ENCODE results near the gene NLGN3. TPM values are rescaled to one million over a fixed set of nuclear protein-coding genes. Genes with fewer than 3 reads are reported as not detected.

NLGN3 gene
- total RNA-seq, 2 experiments from 2014 or later, result 1.4 to 1.9 TPM

DNA sequence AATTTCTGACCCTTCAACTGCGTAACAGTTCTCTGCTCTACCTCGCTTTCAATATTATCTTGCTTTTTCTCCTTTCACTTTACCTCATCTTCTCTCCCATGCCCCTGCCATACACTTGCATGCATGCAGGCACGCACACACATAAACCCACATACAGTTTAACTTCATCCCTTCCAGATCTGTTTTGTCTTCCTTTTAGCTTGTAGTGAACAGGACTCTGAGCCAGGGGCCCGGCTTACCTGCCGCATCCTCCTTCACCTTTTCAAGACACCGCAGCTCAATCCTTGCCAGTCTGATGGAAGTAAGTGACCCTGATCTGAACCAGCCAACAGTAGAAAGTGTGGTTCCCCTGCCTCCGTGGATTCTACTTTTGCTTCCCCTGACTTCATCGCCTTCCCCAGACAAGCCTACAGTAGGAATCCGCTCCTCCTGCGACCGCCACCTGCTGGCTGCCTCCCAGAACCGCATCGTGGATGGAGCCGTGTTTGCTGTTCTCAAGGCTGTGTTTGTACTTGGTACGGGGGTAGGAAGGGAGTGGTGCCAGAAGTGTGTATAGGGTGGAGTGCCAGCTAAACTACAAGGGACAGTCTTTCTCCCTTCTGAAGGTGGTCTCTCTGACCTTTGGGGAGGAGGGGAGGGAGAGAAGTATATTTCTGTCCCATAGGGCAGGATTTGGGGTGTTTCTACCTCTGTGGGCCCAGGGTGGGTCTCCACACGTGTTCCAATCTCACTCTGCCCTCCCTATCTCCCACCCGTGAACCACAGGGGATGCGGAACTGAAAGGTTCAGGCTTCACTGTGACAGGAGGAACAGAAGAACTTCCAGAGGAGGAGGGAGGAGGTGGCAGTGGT lies 15.5 kb upstream of the NLGN3 start:
- ATAC-seq (ENCODE audit: low read depth) (peak; percentile 93), DNase-seq (peak; percentile 78)
- Mint-ChIP-seq H3K27me3 (no peaks in the 10 kb centered on the region), H3K4me1 (peaks cover 10% of the 10 kb centered on the region), H3K27ac (peak overlapping the region; percentile 84), H3K4me3 (peak overlapping the region; percentile 61), H3K9me3 (no peaks in the 10 kb centered on the region), H3K36me3 (peaks cover 32% of the 10 kb centered on the region)
- POLR2A ChIA-PET, result interaction anchor here (1.0 to 1.9 kb wide), 5 partner anchors 11 to 33 kb away, joined by 3 to 10 read pairs (median 4); partner anchors contain the start of genes FOXO4 and IL2RG

DNA sequence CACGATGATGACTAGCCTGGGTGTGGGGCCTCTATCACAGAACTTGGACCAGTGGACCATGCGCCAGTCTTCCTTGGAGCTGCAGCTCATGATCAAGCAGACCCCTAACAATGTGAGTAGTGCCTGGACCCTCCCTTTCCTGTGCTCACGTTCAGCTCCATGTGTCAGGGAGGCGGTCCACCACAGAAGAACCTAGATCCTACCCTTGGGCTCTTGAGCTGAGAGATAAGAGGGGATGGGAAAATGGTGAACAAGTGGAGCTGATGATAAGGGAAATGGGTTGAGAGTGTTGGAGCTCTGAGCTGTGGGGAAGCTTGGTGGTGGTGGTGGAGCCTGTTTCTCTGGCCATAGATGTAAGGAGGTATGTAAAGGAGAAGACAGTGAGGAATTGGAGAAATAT lies 13.1 kb upstream of the NLGN3 start:
- H3K4me3 Mint-ChIP-seq, result no peak overlapping the region
- H3K4me1 Mint-ChIP-seq, result peaks cover 10% of the 10 kb centered on the region
- DNase-seq (no peak), ATAC-seq (ENCODE audit: low read depth) (no peak)
- H3K27ac Mint-ChIP-seq, result no peak overlapping the region
- no peaks in the 10 kb centered on the region for H3K27me3 Mint-ChIP-seq
- POLR2A ChIA-PET, result no interaction called here
- H3K36me3 Mint-ChIP-seq, result peaks cover 33% of the 10 kb centered on the region
- no peaks in the 10 kb centered on the region for H3K9me3 Mint-ChIP-seq

DNA sequence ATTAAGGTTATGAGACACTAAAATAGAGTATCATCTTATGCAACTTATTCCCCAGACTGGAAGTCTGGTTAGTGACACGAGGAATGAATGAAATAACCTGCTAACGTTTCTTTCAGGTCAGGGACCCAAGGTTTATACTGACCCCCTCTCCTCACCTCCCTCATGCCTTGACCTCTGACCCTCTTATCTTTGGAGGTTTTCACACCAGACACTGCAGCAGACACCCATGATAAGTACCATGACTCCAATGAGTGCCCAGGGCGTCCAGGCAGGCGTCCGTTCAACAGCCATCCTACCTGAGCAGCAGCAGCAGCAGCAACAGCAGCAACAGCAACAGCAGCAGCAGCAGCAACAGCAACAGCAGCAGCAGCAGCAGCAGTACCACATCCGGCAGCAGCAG lies 4.2 kb upstream of the NLGN3 start:
- Mint-ChIP-seq H3K4me3 (no peak overlapping the region), H3K36me3 (peaks cover 17% of the 10 kb centered on the region), H3K27me3 (no peaks in the 10 kb centered on the region)

DNA sequence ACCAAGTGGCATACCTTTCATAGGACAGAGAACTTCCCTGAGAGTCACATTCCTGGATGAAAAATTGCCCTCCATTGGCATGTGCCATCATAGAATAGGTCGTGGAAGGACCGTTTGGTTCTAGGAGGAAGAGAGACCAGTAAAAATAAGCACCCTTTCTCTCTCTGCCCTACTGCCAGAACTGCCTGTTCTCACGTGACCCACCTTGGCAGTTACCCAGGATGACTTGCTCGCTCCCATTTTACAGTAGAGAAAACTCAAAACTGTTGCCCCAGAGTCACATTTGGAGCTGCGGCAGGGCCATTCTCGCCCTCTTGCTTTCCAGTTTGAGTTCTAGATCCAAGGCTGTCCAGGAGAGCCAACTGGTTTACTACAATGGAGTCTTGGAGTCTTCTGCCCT lies 1.1 kb upstream of the NLGN3 start:
- DNase-seq, result no peak
- peaks cover 7% of the 10 kb centered on the region for H3K36me3 Mint-ChIP-seq
- peaks cover 13% of the 10 kb centered on the region for H3K4me1 Mint-ChIP-seq
- ATAC-seq (ENCODE audit: low read depth), result no peak
- POLR2A ChIA-PET, result no interaction called here
- H3K27me3 Mint-ChIP-seq, result no peaks in the 10 kb centered on the region
- H3K4me3 Mint-ChIP-seq, result no peak overlapping the region
- no peak overlapping the region for H3K27ac Mint-ChIP-seq
- no peaks in the 10 kb centered on the region for H3K9me3 Mint-ChIP-seq

More for the DNA sequence above, 4.2 kb upstream of the NLGN3 start:
- no peak for ATAC-seq (ENCODE audit: low read depth)
- H3K4me1 Mint-ChIP-seq, result peaks cover 8% of the 10 kb centered on the region
- POLR2A ChIA-PET, result interaction anchor here (1.0 kb wide), 1 partner anchor 11 kb away, joined by 3 read pairs; no protein-coding TSS in a partner anchor
- H3K27ac Mint-ChIP-seq, result peak overlapping the region; percentile 12
- no peak for DNase-seq
- no peaks in the 10 kb centered on the region for H3K9me3 Mint-ChIP-seq

DNA sequence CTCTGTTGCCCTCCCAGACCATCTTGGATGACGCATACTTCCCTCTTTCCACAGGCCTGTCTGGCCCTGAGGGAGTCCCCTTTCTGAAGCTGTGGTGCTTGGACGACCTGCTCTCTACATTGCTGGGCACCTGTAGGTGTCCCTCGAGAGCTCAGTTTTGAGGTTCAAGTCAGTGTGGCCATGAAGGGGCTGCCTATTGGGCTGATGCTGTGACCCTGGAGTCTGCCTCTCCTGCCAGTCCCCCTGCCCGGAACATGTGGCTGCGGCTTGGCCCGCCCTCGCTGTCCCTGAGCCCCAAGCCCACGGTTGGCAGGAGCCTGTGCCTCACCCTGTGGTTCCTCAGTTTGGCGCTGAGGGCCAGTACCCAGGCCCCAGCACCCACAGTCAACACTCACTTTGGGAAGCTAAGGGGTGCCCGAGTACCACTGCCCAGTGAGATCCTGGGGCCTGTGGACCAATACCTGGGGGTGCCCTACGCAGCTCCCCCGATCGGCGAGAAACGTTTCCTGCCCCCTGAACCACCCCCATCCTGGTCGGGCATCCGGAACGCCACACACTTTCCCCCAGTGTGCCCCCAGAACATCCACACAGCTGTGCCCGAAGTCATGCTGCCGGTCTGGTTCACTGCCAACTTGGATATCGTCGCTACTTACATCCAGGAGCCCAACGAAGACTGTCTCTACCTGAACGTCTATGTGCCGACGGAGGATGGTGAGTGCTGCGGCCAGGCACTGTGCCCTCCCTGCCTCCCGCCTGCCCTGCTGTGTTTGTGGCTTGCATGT lies 3.0 kb downstream of the NLGN3 start:
- no peak for DNase-seq

DNA sequence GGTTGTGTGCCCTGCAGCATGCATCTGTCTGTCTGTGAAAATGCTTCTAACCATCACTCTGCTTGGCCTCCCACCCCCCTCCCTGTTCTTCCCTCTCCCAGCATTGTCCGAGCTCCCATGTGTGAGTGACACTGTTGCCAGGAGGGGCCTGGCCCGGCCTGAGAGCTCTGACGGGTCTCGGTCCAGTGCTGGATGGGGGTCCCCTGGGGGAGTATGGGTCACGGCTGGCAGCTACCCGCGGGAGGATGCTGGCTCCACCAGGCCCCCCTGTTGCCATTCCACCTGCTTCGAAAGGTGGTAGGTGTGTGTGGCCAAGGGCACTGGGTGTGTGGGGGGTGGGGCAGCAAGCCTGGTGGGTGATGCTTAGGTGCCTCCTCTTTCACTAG lies 3.6 kb downstream of the NLGN3 start:
- DNase-seq, result no peak
- ATAC-seq (ENCODE audit: low read depth), result no peak
- Mint-ChIP-seq H3K27me3 (no peaks in the 10 kb centered on the region), H3K9me3 (no peaks in the 10 kb centered on the region), H3K27ac (no peak overlapping the region), H3K4me3 (no peak overlapping the region), H3K4me1 (peaks cover 5% of the 10 kb centered on the region), H3K36me3 (no peaks in the 10 kb centered on the region)
- POLR2A ChIA-PET, result no interaction called here

More for the DNA sequence above, 3.0 kb downstream of the NLGN3 start:
- no peak for ATAC-seq (ENCODE audit: low read depth)
- Mint-ChIP-seq H3K27me3 (no peaks in the 10 kb centered on the region), H3K9me3 (no peaks in the 10 kb centered on the region), H3K27ac (no peak overlapping the region), H3K36me3 (no peaks in the 10 kb centered on the region), H3K4me3 (no peak overlapping the region), H3K4me1 (peaks cover 5% of the 10 kb centered on the region)
- POLR2A ChIA-PET, result no interaction called here

DNA sequence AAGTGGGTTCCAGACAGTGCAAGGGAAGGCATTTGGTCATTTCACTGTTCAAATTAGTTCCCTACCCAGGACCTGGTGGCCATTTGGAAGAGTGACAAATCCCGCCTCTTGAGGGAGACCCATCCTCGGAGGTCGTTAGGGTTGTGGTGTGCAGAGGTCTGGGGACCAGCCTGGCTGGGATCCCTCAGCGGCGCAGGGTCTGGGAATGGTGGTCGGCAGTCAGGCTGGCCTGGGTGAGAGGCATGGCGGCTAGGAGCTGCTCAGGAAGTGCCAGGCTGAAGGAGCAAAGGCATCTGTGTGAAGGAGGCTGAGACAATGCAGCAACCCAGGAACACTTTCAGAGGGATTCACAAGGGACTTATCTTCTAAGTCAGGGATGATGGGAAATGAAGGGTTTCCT lies 6.7 kb downstream of the NLGN3 start:
- Mint-ChIP-seq H3K36me3 (peaks cover 4% of the 10 kb centered on the region), H3K4me1 (peaks cover 2% of the 10 kb centered on the region), H3K27ac (no peak overlapping the region), H3K4me3 (no peak overlapping the region), H3K27me3 (no peaks in the 10 kb centered on the region), H3K9me3 (no peaks in the 10 kb centered on the region)
- DNase-seq (no peak), ATAC-seq (ENCODE audit: low read depth) (no peak)
- POLR2A ChIA-PET, result no interaction called here

DNA sequence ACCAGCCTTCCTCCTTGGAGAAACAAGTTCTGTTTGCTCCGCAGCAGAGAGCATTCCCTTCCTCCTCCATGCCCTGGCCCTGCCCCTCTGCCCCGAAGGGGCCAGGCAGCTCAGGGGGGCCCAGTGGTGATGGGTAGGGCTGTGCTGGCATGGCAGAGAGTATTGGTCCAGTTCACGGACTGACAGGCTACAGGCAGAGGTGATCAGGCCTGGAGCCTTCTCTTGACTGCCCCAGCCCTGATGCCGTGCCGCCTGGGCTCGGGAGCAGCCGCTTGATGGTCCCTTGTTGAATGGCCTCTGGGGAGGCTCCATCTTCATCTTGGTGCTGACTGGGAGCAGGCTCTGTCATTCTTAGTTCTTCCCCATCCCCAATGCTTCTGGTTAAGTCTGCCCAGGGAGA lies 9.6 kb downstream of the NLGN3 start:
- no peak for DNase-seq
- H3K36me3 Mint-ChIP-seq, result peaks cover 8% of the 10 kb centered on the region
- no peak for ATAC-seq (ENCODE audit: low read depth)
- no peaks in the 10 kb centered on the region for H3K9me3 Mint-ChIP-seq
- H3K27me3 Mint-ChIP-seq, result no peaks in the 10 kb centered on the region
- POLR2A ChIA-PET, result no interaction called here
- no peak overlapping the region for H3K4me3 Mint-ChIP-seq
- H3K4me1 Mint-ChIP-seq, result peaks cover 2% of the 10 kb centered on the region
- no peak overlapping the region for H3K27ac Mint-ChIP-seq

DNA sequence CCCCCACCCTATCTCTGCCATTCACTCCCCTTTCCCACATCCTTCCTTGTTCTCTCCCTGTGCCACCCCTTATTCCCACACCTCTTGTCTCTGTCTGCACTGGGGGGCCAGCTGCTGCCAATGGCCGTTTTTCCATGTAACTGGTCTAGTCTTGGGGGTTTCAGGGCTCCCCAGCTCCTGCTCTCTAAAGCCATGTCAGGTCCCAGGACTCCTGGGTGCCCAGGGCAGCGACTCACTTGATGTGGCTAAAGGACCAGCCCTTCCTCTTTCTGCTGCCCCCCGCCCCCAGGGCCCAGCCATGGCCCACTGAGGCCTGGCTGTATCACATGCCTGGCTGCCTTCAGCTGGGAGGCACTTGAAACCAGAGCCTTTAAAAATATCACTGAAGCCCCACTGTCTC lies 10.0 kb downstream of the NLGN3 start:
- POLR2A ChIA-PET, result no interaction called here
- Mint-ChIP-seq H3K4me1 (peaks cover 5% of the 10 kb centered on the region), H3K27me3 (no peaks in the 10 kb centered on the region), H3K27ac (no peak overlapping the region), H3K4me3 (no peak overlapping the region), H3K36me3 (peaks cover 8% of the 10 kb centered on the region), H3K9me3 (no peaks in the 10 kb centered on the region)
- DNase-seq (no peak), ATAC-seq (ENCODE audit: low read depth) (no peak)

DNA sequence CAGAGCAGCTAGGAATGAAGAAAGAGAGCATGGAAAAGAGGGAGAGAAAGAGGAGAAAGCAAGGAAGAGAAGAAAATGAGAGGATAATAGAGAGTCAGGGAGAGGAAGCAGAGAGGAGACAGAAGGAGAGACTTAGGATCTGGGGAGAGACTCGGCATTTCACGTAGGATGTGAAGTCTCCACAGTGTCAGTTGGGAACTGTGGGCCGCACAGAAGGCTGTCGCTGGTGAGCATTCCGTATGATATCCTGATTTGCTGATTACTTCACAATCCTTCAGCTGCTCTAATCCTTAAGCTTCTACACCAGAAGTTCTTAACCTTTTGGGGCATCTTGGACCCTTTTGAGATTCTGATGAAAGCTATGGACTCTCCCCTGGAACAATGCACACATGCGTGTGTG lies 14.0 kb downstream of the NLGN3 start:
- Mint-ChIP-seq H3K27ac (no peak overlapping the region), H3K27me3 (no peaks in the 10 kb centered on the region), H3K4me3 (no peak overlapping the region), H3K9me3 (no peaks in the 10 kb centered on the region), H3K4me1 (peaks cover 5% of the 10 kb centered on the region), H3K36me3 (peaks cover 11% of the 10 kb centered on the region)
- no peak for DNase-seq
- POLR2A ChIA-PET, result no interaction called here
- ATAC-seq (ENCODE audit: low read depth), result no peak

DNA sequence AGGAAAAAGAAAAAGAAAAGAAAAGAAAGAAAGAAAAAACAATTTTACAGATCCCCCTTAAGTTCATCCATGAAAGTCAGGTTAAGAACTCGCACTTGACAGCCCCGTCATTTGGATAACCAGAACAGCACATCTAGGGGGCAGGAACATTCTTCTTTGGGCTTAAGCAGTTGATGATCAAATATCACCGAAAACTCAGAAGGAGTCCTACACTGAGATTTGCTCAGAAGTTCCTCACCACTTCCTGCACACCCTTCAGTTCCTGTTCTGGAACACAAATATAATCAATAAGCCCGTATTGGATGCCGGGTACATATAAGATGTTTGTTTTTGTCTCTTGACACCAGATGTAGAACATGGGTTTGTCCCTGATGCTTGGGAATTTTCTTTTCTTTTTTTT lies 14.7 kb downstream of the NLGN3 start:
- H3K4me3 Mint-ChIP-seq, result no peak overlapping the region
- no peak overlapping the region for H3K27ac Mint-ChIP-seq
- peaks cover 11% of the 10 kb centered on the region for H3K36me3 Mint-ChIP-seq
- no peaks in the 10 kb centered on the region for H3K27me3 Mint-ChIP-seq
- POLR2A ChIA-PET, result no interaction called here
- DNase-seq, result no peak
- no peaks in the 10 kb centered on the region for H3K9me3 Mint-ChIP-seq
- H3K4me1 Mint-ChIP-seq, result peaks cover 5% of the 10 kb centered on the region
- peak; percentile 75 for ATAC-seq (ENCODE audit: low read depth)

DNA sequence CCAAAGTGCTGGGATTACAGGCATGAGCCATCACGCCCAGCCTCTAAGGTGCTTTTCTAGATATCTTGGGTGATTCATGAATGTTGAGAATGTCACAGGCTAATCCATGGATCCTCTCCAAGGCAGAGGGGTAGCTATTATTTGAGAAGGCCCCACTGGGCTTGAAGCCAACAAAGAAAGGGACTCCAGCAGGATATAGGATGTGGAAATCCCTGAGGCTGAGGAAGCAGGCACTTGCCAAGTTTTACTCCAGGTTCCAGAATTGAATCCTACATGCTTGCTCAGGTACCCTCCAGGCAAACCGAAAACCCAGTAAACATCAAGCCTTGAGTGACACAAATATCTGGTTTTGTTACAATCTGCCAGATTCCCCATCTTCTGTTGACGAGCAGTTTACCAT lies 15.8 kb downstream of the NLGN3 start:
- no peak for ATAC-seq (ENCODE audit: low read depth)
- H3K27me3 Mint-ChIP-seq, result no peaks in the 10 kb centered on the region
- POLR2A ChIA-PET, result no interaction called here
- H3K27ac Mint-ChIP-seq, result no peak overlapping the region
- no peaks in the 10 kb centered on the region for H3K9me3 Mint-ChIP-seq
- no peak overlapping the region for H3K4me3 Mint-ChIP-seq
- peaks cover 5% of the 10 kb centered on the region for H3K4me1 Mint-ChIP-seq
- H3K36me3 Mint-ChIP-seq, result peaks cover 11% of the 10 kb centered on the region
- no peak for DNase-seq

DNA sequence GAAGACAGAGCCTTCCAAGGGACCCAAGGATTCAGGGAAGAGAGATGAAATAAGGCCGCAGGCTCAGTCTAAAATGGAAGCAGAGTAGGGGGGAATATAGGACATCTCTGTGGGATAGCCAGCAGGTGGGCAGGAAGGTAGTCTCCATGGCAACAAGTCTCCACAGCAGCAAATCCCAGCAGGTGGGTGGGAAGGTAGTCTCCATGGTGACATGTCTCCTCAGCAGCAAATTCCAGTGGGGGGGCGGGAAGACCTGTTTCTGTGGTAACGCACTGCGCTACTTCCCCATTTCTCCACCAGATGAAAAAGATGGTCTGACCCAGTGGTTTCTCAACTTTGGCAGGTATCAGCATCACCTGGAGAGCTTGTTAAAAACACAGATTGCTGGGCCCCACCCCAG lies 18.3 kb downstream of the NLGN3 start:
- H3K36me3 Mint-ChIP-seq, result peaks cover 10% of the 10 kb centered on the region
- H3K4me3 Mint-ChIP-seq, result no peak overlapping the region
- peak overlapping the region; percentile 61 for H3K27ac Mint-ChIP-seq
- H3K9me3 Mint-ChIP-seq, result no peaks in the 10 kb centered on the region
- H3K27me3 Mint-ChIP-seq, result no peaks in the 10 kb centered on the region
- no peak for DNase-seq
- POLR2A ChIA-PET, result interaction anchor here (1.2 kb wide), 1 partner anchor 19 kb away, joined by 4 read pairs; no protein-coding TSS in a partner anchor
- peaks cover 5% of the 10 kb centered on the region for H3K4me1 Mint-ChIP-seq
- no peak for ATAC-seq (ENCODE audit: low read depth)

DNA sequence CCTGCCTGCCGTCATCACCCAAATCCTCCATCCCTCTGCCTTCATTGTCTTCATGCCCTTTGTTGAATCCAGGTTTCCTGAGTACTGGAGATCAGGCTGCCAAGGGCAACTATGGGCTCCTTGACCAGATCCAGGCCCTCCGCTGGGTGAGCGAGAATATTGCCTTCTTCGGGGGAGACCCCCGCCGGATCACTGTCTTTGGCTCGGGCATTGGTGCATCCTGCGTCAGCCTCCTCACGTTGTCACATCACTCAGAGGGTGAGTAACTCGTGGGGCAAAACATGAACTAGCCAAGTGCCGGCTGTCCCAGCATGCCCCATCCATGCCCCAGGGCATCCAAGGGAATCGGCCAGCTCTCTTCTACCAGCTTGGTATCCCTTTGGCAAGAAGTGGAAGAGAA lies 19.4 kb downstream of the NLGN3 start:
- ATAC-seq (ENCODE audit: low read depth), result no peak
- POLR2A ChIA-PET, result no interaction called here
- DNase-seq, result no peak
- no peak overlapping the region for H3K27ac Mint-ChIP-seq
- H3K4me1 Mint-ChIP-seq, result peaks cover 5% of the 10 kb centered on the region
- H3K9me3 Mint-ChIP-seq, result no peaks in the 10 kb centered on the region
- H3K36me3 Mint-ChIP-seq, result peaks cover 6% of the 10 kb centered on the region
- no peak overlapping the region for H3K4me3 Mint-ChIP-seq
- no peaks in the 10 kb centered on the region for H3K27me3 Mint-ChIP-seq
